KMS-11 (cell line): ENCODE measurements around the gene ATP5ME.

Experiments used
- H2AFZ ChIP-seq: fragments of 200-600 bp; sonication (generic); 2 replicates; pipeline ENCODE4 v1.6.1; 2016; ENCODE audit warnings: antibody characterized with exemption, mixed run types, low read depth
- H3K27ac ChIP-seq: fragments of 200-600 bp; sonication (generic); 2 replicates; pipeline ENCODE4 v1.6.1; 2016; ENCODE audit warnings: mild to moderate bottlenecking, mixed run types
- H3K27me3 ChIP-seq: fragments of 200-600 bp; sonication (generic); 2 replicates; pipeline ENCODE4 v1.6.1; 2017; ENCODE audit warnings: mild to moderate bottlenecking, low read depth, mixed run types, moderate library complexity; ENCODE audit not compliant: insufficient read depth
- H3K36me3 ChIP-seq: fragments of 200-600 bp; sonication (generic); 2 replicates; pipeline ENCODE4 v1.6.1; 2017; ENCODE audit warnings: mild to moderate bottlenecking, mixed run types; ENCODE audit not compliant: insufficient read depth
- H3K4me1 ChIP-seq: fragments of 200-600 bp; sonication (generic); 2 replicates; pipeline ENCODE4 v1.6.1; 2016; ENCODE audit warnings: mild to moderate bottlenecking, low read depth, mixed run types; ENCODE audit not compliant: poor library complexity, severe bottlenecking
- H3K4me2 ChIP-seq: fragments of 200-600 bp; sonication (generic); 2 replicates; pipeline ENCODE4 v1.7.0; 2016; ENCODE audit warnings: mild to moderate bottlenecking, mixed run types
- H3K4me3 ChIP-seq: fragments of 200-600 bp; sonication (generic); IDR thresholded peaks from 2 replicates; pipeline ENCODE4 v1.6.1; 2017; ENCODE audit warnings: low read depth, low read length, mixed read lengths; ENCODE audit not compliant: insufficient read depth
- H3K79me2 ChIP-seq: fragments of 200-600 bp; sonication (generic); 2 replicates; pipeline ENCODE4 v1.6.1; 2016; ENCODE audit warnings: low read depth, mixed run types; ENCODE audit not compliant: insufficient read depth
- H3K9ac ChIP-seq: fragments of 200-600 bp; sonication (generic); 2 replicates; pipeline ENCODE4 v1.6.1; 2016; ENCODE audit warnings: mild to moderate bottlenecking, mixed run types
- H4K20me1 ChIP-seq: fragments of 200-600 bp; sonication (generic); 2 replicates; pipeline ENCODE4 v1.6.1; 2016; ENCODE audit warnings: mild to moderate bottlenecking, mixed run types; ENCODE audit not compliant: insufficient read depth
- CTCF ChIP-seq: fragments of 200-600 bp; sonication (generic); conservative IDR thresholded peaks from 2 replicates; pipeline ENCODE4 v1.6.1; 2017; ENCODE audit warnings: low read depth, mild to moderate bottlenecking, antibody characterized with exemption, low read length, moderate library complexity, mixed read lengths

The ATP5ME gene

GRCh38 chr4:705278-706082, 31.4 kb upstream of the ATP5ME start, which contains the start of gene PCGF3:
TSS of gene PCGF3 (plus strand) at chr4:705832. CDS start at chr4:733681, 27,849 bp downstream.
- peak within 1 kb of the TSS; percentile 51 for H3K4me3 ChIP-seq
- no peak for TF ChIP-seq CTCF
- peak within 1 kb of the TSS; percentile 36; the same call in 1 of the 2 replicates for H3K4me2 ChIP-seq
- H2AFZ ChIP-seq = peak within 1 kb of the TSS; percentile 71
- no peaks in the 10 kb centered on the region for H4K20me1 ChIP-seq
- H3K36me3 ChIP-seq = no peaks in the 10 kb centered on the region
- H3K9ac ChIP-seq = peak within 1 kb of the TSS; percentile 95
- no peaks in the 10 kb centered on the region for H3K27me3 ChIP-seq
- H3K27ac ChIP-seq = peak within 1 kb of the TSS; percentile 32; the same call in 1 of the 2 replicates
- no peaks in the 10 kb centered on the region for H3K79me2 ChIP-seq
- no peaks in the 10 kb centered on the region for H3K4me1 ChIP-seq

- no peaks in the 10 kb centered on the region for H3K27me3 ChIP-seq
- TF ChIP-seq CTCF = no peak
- H3K36me3 ChIP-seq = no peaks in the 10 kb centered on the region
- no peaks in the 10 kb centered on the region for H4K20me1 ChIP-seq
- H3K4me3 ChIP-seq = no peak overlapping the region
- no peaks in the 10 kb centered on the region for H3K79me2 ChIP-seq
- H3K4me2 ChIP-seq = no peak overlapping the region
- H3K27ac ChIP-seq = no peak overlapping the region
- no peak overlapping the region for H3K9ac ChIP-seq
- H3K4me1 ChIP-seq = no peaks in the 10 kb centered on the region
- peak overlapping the region; percentile 61; the same call in 1 of the 2 replicates for H2AFZ ChIP-seq
Measured at GRCh38 chr4:704971-705277, 30.8 kb upstream of the ATP5ME start.

- Histone ChIP-seq H3K4me3 (no peak overlapping the region), H3K4me2 (no peak overlapping the region)
- TF ChIP-seq CTCF = no peak
Measured at GRCh38 chr4:704198-704891, 30.3 kb upstream of the ATP5ME start.

GRCh38 chr4:703336-704197, 29.5 kb upstream of the ATP5ME start:
- H3K4me1 ChIP-seq = no peaks in the 10 kb centered on the region
- no peaks in the 10 kb centered on the region for H3K27me3 ChIP-seq
- TF ChIP-seq CTCF = no peak
- H3K9ac ChIP-seq = no peak overlapping the region
- H3K4me3 ChIP-seq = no peak overlapping the region
- no peak overlapping the region for H3K4me2 ChIP-seq
- no peaks in the 10 kb centered on the region for H3K36me3 ChIP-seq
- H3K79me2 ChIP-seq = no peaks in the 10 kb centered on the region
- no peaks in the 10 kb centered on the region for H4K20me1 ChIP-seq
- H2AFZ ChIP-seq = no peak overlapping the region
- H3K27ac ChIP-seq = no peak overlapping the region

More at GRCh38 chr4:704198-704891, 30.3 kb upstream of the ATP5ME start:
- Histone ChIP-seq H3K27ac (no peak overlapping the region), H4K20me1 (no peaks in the 10 kb centered on the region), H3K79me2 (no peaks in the 10 kb centered on the region), H3K9ac (no peak overlapping the region), H3K4me1 (no peaks in the 10 kb centered on the region), H3K36me3 (no peaks in the 10 kb centered on the region), H3K27me3 (no peaks in the 10 kb centered on the region), H2AFZ (no peak overlapping the region)
